RWPE1 (cell line): Measurements from ENCODE around the gene KCNH3.

ENCODE experiments used
- CTCF ChIA-PET: fragments of 350-600 bp; sonication (Branson Sonifier 250); formaldehyde crosslinking; extraction: SDS; loops from one replicate; lab custom pipeline; 2021; lab: Yijun Ruan, JAX
- POLR2A ChIA-PET: fragments of 400-600 bp; formaldehyde crosslinking; extraction: SDS; loops from one replicate; lab custom pipeline; 2020; ENCODE audit warnings: antibody characterized with exemption; ENCODE audit not compliant: low non-redundant PET; lab: Yijun Ruan, JAX
- DNase-seq: peaks from one replicate; pipeline ENCODE4 v3.0.0; 2012; ENCODE audit warnings: low spot score
- H3K27ac ChIP-seq: fragments of 450-650 bp; 2 replicates; pipeline ENCODE4 v1.5.1; 2017
- CTCF ChIP-seq: fragments of 450-650 bp; conservative IDR thresholded peaks from 2 replicates; pipeline ENCODE4 v1.5.1; 2017; ENCODE audit warnings: low read depth, mild to moderate bottlenecking

Gene KCNH3

DNA sequence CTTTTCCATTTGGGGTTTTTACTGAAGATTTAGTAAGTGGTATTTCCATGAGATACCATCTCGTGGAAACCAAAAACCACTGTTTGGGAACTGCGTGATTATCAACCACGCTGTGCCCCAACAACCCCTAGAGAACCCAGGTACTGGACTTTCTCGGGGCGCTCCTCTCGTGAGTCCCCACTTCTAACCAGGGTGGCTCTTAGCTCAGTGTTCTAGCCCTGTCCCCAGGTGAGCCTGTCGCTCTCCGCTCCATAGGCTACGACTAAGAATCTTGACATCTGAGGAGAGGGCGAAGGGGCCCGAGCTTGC is 28.4 kb downstream of the KCNH3 start:
- no peak for TF ChIP-seq CTCF

GRCh38 chr12:49567611-49568441 is 29.0 kb downstream of the KCNH3 start, which contains the start of gene MCRS1:
TSS of gene MCRS1 (minus strand) at chr12:49568142. CDS start at chr12:49566731, 1,411 bp downstream.
- POLR2A ChIA-PET, result interaction anchor here (0.7 to 1.0 kb wide), 3 partner anchors 15 to 174 kb away, joined by 3 to 4 read pairs (median 4); partner anchors contain the start of gene TMBIM6

More for the DNA sequence above, 28.4 kb downstream of the KCNH3 start:
- ChIA-PET CTCF (interaction anchor here (0.6 to 1.7 kb wide), 5 partner anchors 13 to 976 kb away, joined by 3 to 8 read pairs (median 4); no protein-coding TSS in a partner anchor), POLR2A (interaction anchor here (0.6 to 1.0 kb wide), 4 partner anchors 15 to 280 kb away, joined by 3 to 4 read pairs (median 4); partner anchors contain the start of gene TMBIM6)
- peak overlapping the region; percentile 87 for H3K27ac ChIP-seq
- peak; percentile 23 for DNase-seq

DNA sequence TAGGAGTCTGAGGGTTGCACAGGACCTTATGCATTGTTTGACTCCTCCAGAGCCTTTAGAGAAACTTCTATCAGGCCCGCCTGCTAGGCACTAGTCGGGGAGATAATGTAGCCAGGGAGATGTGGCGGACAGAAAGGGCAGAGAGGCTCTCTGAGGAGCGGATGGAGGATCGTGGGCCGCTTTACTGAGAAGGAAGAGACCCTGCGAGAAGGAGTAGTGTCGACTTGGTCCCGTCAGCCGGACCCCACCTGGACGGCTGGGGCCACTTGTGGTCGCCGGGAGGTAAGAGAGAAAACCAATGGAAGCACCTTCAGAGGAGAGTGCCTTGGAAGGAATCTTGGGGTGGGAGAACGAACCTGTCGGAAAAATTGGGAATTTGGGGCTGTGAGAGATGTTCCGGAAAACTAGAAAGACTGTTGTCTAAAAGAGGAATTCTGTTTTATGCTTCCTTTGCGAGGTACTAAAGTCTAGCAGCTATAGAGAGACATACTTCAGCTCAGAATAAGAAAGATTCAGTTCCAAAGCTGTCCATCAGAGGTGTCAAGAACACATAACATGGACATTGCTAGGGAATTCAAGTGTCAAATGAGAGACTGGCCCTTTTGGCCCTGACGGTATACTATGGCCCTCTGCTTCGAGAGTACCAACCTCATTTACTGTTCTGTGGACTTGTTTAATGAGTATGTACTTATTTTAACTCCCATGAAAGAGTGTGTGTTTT is 29.8 kb downstream of the KCNH3 start:
- DNase-seq, result peak; percentile 19
- CTCF ChIA-PET, result no interaction called here
- TF ChIP-seq CTCF, result no peak
- H3K27ac ChIP-seq, result peak overlapping the region; percentile 87
- POLR2A ChIA-PET, result interaction anchor here (0.6 kb wide), 1 partner anchor 303 kb away, joined by 3 read pairs; no protein-coding TSS in a partner anchor

More at GRCh38 chr12:49567611-49568441, 29.0 kb downstream of the KCNH3 start, which contains the start of gene MCRS1:
- no peak for TF ChIP-seq CTCF
- H3K27ac ChIP-seq, result peak within 1 kb of the TSS; percentile 87
- CTCF ChIA-PET, result interaction anchor here (0.6 to 1.7 kb wide), 3 partner anchors 12 to 977 kb away, joined by 3 to 4 read pairs (median 3); no protein-coding TSS in a partner anchor
- DNase-seq, result peak; percentile 98

DNA sequence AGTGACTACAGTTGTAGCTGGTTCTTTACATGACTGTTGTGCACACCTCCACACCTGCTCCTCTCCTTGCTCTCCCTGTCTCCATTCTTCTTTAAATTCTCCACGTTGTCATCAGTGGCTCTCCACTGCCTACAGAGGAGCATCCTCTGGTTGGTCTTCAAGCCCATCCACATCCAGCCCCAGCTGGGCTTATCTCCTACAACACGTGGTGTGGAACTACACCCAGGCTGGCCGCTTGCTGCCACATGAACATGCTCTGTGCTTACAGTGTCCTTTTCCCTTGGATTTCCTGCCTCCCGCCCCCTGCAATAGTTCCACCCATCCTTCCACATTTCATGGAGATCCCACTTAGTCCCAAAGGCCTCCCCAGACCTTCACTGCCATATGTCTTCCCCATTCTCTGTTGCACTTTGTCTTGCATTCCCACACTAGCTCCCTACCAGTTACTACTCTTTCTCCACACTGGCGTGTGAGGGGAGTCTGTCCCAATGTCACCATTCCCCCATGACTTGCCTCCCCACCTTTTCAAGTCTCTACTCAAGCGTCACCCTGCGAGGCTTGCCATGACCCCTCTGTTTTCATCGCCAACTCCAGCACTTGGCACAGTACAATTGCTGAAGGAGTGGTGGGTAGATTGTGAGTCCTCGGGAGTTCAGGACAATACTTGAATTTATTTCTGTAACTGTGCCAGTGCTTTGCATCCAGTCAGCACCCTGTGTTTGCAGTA is 38.9 kb downstream of the KCNH3 start:
- H3K27ac ChIP-seq, result peak overlapping the region; percentile 2; the same call in 1 of the 2 replicates
- TF ChIP-seq CTCF, result no peak
- POLR2A ChIA-PET, result no interaction called here
- no peak for DNase-seq
- CTCF ChIA-PET, result no interaction called here

- DNase-seq, result no peak
- H3K27ac ChIP-seq, result peak overlapping the region; percentile 2; the same call in 1 of the 2 replicates
- CTCF ChIA-PET, result no interaction called here
- TF ChIP-seq CTCF, result no peak
- POLR2A ChIA-PET, result no interaction called here
Observed at GRCh38 chr12:49578471-49579112, 39.8 kb downstream of the KCNH3 start.
